ENCODE data around the gene ZNF235. TPM values are rescaled to one million over a fixed set of nuclear protein-coding genes. Genes with fewer than 3 reads are reported as not detected.
"Not testable (repeated sequence)": the region's sequence is repeated elsewhere in the genome, so short reads cannot be mapped to it uniquely, and the experiment has no call there.

Gene ZNF235
- total RNA-seq: 10 to 100 TPM in 2 of 6 donors, 1 to 10 TPM in 4; 3.0 to 16.8 (median 8.3) TPM

- Histone ChIP-seq H3K4me1 (peaks cover 8 to 13% (median 11%) of the 10 kb centered on the region in 4 donors), H3K4me3 (peak within 1 kb of the TSS; percentile 40 to 88 (median 86)), H3K27ac (peak within 1 kb of the TSS; percentile 62 to 88 (median 78)), H3K36me3 (peaks cover 0 to 26% (median 15%) of the 10 kb centered on the region in 4 donors), H3K9me3 (peaks cover 5 to 33% (median 12%) of the 10 kb centered on the region in 4 donors), H3K27me3 (no peaks in the 10 kb centered on the region)
- DNase-seq: peak; percentile 88 to 91
- ATAC-seq (ENCODE audit: low FRiP score in 2 of 2): peak; percentile 96 to 99
- WGBS, 2 donors: 1 to 2% methylated on average over 23 to 24 of the region's 31 CpGs
- TF ChIP-seq, protein P1, sequence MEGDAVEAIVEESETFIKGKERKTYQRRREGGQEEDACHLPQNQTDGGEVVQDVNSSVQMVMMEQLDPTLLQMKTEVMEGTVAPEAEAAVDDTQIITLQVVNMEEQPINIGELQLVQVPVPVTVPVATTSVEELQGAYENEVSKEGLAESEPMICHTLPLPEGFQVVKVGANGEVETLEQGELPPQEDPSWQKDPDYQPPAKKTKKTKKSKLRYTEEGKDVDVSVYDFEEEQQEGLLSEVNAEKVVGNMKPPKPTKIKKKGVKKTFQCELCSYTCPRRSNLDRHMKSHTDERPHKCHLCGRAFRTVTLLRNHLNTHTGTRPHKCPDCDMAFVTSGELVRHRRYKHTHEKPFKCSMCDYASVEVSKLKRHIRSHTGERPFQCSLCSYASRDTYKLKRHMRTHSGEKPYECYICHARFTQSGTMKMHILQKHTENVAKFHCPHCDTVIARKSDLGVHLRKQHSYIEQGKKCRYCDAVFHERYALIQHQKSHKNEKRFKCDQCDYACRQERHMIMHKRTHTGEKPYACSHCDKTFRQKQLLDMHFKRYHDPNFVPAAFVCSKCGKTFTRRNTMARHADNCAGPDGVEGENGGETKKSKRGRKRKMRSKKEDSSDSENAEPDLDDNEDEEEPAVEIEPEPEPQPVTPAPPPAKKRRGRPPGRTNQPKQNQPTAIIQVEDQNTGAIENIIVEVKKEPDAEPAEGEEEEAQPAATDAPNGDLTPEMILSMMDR (IDR thresholded peaks at IDR 0.05): no peak
- TF ChIP-seq EP300 (IDR thresholded peaks at IDR 0.05): no peak
- peak in 1 of 4 donors; percentile 59 for TF ChIP-seq POLR2A (IDR thresholded peaks at IDR 0.05)
- TF ChIP-seq POLR2AphosphoS5 (IDR thresholded peaks at IDR 0.05): peak; percentile 78 to 82
Observed at GRCh38 chr19:44304659-44305193, at the start of gene ZNF235. Gene ZNF235 (minus strand): TSS chr19:44305025. CDS start chr19:44303404, 1,621 bp downstream.

DNA sequence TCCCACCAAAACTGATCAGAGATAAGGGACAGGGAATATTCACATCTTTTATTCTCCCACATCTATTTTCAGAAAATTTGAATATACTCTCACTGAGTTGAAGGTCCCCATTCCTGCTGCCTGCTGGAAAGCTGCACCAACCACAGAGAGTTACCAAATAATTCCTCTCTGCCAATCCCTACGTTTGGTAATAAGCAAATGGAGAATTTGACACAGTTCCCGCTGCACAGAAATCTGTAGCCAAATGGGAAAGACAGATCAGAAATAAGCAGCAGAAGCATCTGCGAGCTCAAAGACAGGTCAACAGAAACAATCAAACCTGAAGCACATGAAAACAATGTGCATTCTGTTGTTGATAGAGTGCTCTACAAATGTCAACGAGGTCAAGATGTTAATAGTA, 41.7 kb upstream of the ZNF235 start:
- Histone ChIP-seq H3K27me3 (no peaks in the 10 kb centered on the region), H3K9me3 (peaks cover 33 to 90% (median 66%) of the 10 kb centered on the region in 4 donors), H3K4me1 (no peaks in the 10 kb centered on the region), H3K27ac (no peak overlapping the region), H3K36me3 (peaks cover 0 to 5% (median 3%) of the 10 kb centered on the region in 4 donors), H3K4me3 (no peak overlapping the region)
- no peak for TF ChIP-seq POLR2A (IDR thresholded peaks at IDR 0.05)
- TF ChIP-seq, protein P1 (IDR thresholded peaks at IDR 0.05): no peak
- WGBS, 2 donors: 85 to 88% methylated on average over 4 of the region's 4 CpGs
- ATAC-seq (ENCODE audit: low FRiP score in 2 of 2) (no peak), DNase-seq (no peak)

GRCh38 chr19:44345959-44346358, 41.1 kb upstream of the ZNF235 start:
- ATAC-seq (ENCODE audit: low FRiP score in 2 of 2): no peak

DNA sequence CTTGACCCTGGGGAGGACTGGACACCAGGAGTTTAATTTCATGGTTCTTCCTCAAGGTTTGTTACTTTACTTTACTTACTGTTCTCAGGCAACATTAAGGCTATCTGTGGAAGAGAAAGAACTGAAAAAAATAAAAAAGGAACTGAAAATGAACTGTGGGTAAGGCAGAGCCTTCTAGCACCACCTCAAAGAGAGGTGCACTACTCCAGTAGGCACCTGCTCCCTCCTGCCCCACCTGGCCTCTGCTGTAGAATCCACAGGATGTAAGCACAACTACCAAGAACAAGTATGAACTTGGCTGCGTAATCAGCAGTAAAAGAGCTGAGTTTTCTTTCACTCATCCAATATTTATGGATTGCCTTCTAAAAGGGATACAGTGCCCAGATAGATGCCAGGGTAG, 39.4 kb upstream of the ZNF235 start:
- H3K36me3 ChIP-seq: peaks cover 0 to 17% (median 15%) of the 10 kb centered on the region in 4 donors
- ATAC-seq (ENCODE audit: low FRiP score in 2 of 2): no peak
- H3K27me3 ChIP-seq: no peaks in the 10 kb centered on the region
- no peaks in the 10 kb centered on the region for H3K4me1 ChIP-seq
- H3K9me3 ChIP-seq: peaks cover 30 to 88% (median 65%) of the 10 kb centered on the region in 4 donors
- 31 to 43% methylated on average over 1 of the region's 1 CpG for WGBS, 2 donors
- no peak for DNase-seq
- TF ChIP-seq, protein P1 (IDR thresholded peaks at IDR 0.05): no peak
- no peak for TF ChIP-seq POLR2AphosphoS5 (IDR thresholded peaks at IDR 0.05)
- no peak for TF ChIP-seq POLR2A (IDR thresholded peaks at IDR 0.05)
- TF ChIP-seq EP300 (IDR thresholded peaks at IDR 0.05): no peak
- H3K27ac ChIP-seq: no peak overlapping the region
- no peak overlapping the region for H3K4me3 ChIP-seq

More at GRCh38 chr19:44345959-44346358, 41.1 kb upstream of the ZNF235 start:
- 88 to 94% methylated on average over 4 of the region's 4 CpGs for WGBS, 2 donors
- Histone ChIP-seq H3K27ac (no peak overlapping the region), H3K9me3 (peaks cover 34 to 87% (median 65%) of the 10 kb centered on the region in 4 donors), H3K36me3 (peaks cover 0 to 5% (median 3%) of the 10 kb centered on the region in 4 donors), H3K4me1 (no peaks in the 10 kb centered on the region), H3K4me3 (no peak overlapping the region), H3K27me3 (no peaks in the 10 kb centered on the region)
- no peak for DNase-seq
- TF ChIP-seq, protein P1 (IDR thresholded peaks at IDR 0.05): no peak
- TF ChIP-seq EP300 (IDR thresholded peaks at IDR 0.05): no peak
- TF ChIP-seq POLR2AphosphoS5 (IDR thresholded peaks at IDR 0.05): no peak
- TF ChIP-seq POLR2A (IDR thresholded peaks at IDR 0.05): no peak

DNA sequence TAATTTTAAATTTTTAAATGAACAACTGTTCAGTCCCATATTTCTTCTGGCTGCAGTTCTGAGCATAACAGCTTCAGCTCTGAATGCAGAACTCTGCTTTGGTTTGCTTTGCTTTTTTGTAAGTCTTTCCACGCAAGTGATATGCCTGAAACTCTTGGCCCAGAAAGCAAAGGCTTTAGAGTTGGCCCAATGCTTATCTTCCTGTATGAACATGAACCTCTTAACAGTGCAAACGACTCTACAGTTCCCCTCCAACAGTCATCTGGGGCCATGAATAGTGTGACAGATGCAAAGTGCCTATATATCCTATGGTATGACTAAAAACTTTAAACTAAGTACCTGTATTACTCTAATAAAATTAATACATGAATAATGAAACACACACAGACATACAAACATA, 37.0 kb upstream of the ZNF235 start:
- DNase-seq (no peak), ATAC-seq (ENCODE audit: low FRiP score in 2 of 2) (no peak)
- no peak for TF ChIP-seq EP300 (IDR thresholded peaks at IDR 0.05)
- TF ChIP-seq, protein P1 (IDR thresholded peaks at IDR 0.05): no peak
- TF ChIP-seq POLR2AphosphoS5 (IDR thresholded peaks at IDR 0.05): no peak
- TF ChIP-seq POLR2A (IDR thresholded peaks at IDR 0.05): no peak
- Histone ChIP-seq H3K36me3 (peaks cover 0 to 33% (median 25%) of the 10 kb centered on the region in 4 donors), H3K4me3 (no peak overlapping the region), H3K4me1 (no peaks in the 10 kb centered on the region), H3K27ac (no peak overlapping the region), H3K27me3 (no peaks in the 10 kb centered on the region), H3K9me3 (peaks cover 17 to 73% (median 55%) of the 10 kb centered on the region in 4 donors)
- 82 to 91% methylated on average over 2 of the region's 2 CpGs for WGBS, 2 donors

DNA sequence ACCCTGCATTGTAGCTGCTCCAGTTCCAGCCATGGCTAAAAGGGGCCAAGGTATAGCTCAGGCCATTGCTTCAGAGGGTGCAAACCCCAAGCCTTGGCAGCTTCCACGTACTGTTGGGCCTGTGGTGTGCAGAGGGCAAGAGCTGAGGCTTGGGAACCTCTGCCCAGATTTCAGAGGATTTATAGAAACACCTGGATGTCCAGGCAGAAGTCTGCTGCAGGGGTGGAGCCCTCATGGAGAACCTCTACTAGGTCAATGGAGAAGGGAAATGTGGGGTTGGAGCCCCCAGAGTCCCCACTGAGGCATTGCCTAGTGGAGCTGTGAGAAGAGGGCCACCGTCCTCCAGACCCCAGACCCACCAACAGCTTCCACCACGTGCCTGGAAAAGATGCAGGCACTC, 29.8 kb upstream of the ZNF235 start:
- H3K9me3 ChIP-seq: peaks cover 32 to 78% (median 72%) of the 10 kb centered on the region in 4 donors
- not testable (repeated sequence) for H3K4me3 ChIP-seq; H3K27ac ChIP-seq; H3K4me1 ChIP-seq; DNase-seq; H3K27me3 ChIP-seq; ATAC-seq (ENCODE audit: low FRiP score in 2 of 2)
- peaks cover 17 to 91% (median 70%) of the 10 kb centered on the region in 4 donors for H3K36me3 ChIP-seq
- 52 to 75% methylated on average over 3 of the region's 3 CpGs for WGBS, 2 donors

Data from upper lobe of left lung (tissue), 6 donors.